GM19240 (cell line): ENCODE results near the gene ZNF354C.

Experiments
- DNase-seq: peaks from one replicate; pipeline ENCODE4 v3.0.0; 2011; ENCODE audit warnings: low spot score; ENCODE audit not compliant: insufficient read length

Gene ZNF354C

GRCh38 chr5:179113945-179114641 is 53.9 kb downstream of the ZNF354C start:
- no peak for DNase-seq

- no peak for DNase-seq
Observed at GRCh38 chr5:179114756-179115155, 54.6 kb downstream of the ZNF354C start.

- DNase-seq: no peak
Observed at GRCh38 chr5:179115307-179115706, 55.1 kb downstream of the ZNF354C start.

GRCh38 chr5:179115845-179116524 is 55.8 kb downstream of the ZNF354C start:
- no peak for DNase-seq

DNA sequence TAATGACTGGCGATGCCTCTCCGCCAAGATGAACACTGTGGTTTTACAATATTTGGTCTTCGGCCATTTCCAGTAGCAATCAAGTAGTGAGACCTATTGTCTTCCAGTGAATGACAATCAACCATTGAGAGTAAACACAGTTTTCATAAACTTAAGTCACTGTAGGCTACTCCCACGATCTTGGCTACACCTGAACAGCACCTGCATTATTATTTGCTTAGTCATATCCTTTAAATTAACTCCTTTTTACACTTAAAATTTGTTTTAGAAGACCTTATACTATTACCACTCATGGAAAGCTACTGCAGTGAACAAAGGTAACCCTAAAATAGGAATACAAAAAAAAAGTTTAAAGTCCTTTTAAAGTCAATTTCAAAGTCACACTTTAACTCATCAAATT is 58.2 kb downstream of the ZNF354C start:
- no peak for DNase-seq

DNA sequence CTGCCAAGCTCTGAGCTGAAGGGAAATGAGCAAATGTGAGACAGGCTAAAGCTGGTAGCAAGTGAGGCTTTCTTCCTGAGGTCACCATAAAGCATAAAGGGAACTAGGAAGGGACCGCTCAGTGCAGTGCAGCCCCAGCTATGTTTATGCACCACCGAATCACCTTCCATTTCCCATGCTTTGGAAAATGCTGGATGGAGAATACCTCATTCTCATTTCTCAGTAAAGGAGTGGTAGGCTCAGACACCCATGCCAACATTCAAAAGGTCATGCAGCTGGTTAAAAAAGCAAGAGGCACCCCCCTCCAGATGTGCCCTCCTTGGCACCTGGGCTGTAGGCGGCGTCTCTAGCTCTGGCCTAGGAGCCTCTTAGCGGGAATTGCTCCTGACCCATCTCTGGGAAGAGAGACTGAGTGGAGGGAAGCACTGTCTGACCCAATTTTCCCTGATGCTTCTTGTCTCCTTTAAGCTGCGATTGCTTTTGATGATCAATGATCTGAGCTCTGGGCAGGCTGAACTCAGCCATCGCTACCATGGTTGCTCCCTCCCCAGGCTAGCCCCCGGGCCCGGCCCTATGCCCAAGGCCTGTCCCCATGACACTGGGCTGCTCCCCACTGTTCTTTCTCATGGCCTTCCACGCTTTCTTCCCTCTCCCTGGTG is 58.7 kb downstream of the ZNF354C start:
- DNase-seq: no peak

GRCh38 chr5:179119415-179120170 is 59.4 kb downstream of the ZNF354C start:
- no peak for DNase-seq

GRCh38 chr5:179120421-179120861 is 60.3 kb downstream of the ZNF354C start:
- no peak for DNase-seq

DNA sequence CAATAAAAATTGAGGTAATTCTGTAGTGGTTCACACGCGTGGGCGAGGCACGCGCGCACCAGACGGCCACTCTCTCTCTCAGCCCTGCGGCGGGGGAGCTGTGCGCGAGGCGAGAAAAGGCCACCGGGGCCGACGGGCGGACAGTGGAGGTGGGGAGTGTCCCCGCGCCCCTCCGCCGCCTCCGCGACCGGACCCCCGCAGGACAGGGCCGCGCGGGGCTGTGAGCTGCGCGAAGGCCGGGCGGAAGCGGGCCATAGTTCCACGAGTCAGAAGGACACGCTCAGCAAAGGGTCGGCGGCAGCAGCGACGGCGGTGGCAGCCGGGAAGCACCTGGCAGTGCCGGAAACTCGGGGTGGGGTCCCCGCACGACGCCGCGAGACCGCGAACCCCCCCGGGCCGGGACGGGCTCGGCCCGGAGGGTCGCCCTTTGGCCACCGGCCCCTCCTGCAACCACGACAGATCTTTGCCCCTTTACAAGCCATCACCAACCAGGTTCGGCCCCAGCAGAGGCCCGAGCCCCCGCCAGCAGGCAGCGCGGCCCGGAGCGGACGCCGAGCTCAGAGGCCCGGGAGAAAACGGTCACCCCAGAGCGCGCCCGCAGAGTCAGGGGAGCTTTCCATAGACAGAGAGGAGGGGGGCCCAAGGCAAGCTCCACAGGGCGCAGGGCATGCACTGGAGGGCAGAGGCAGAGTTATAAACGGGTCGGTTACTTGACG is 60.9 kb downstream of the ZNF354C start:
- DNase-seq: no peak

- no peak for DNase-seq
Observed at GRCh38 chr5:179121667-179122111, 61.5 kb downstream of the ZNF354C start.

GRCh38 chr5:179122411-179123108 is 62.4 kb downstream of the ZNF354C start:
- DNase-seq: no peak

DNA sequence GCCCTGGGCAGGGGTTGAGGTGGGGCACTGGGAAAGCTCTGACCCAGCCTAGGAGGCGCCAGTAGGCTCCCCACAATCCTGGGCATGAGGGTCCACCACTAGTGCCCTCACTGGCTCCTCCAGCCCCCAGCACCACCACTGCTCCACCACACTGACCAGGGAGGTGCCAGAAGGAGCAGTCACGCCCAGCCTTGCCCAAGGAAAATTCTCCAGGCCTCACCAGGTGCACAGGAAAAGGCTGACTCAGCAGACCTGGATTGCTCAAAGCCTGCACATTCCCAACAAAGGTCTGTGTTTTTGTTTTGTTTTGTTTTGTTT is 62.9 kb downstream of the ZNF354C start:
- no peak for DNase-seq

DNA sequence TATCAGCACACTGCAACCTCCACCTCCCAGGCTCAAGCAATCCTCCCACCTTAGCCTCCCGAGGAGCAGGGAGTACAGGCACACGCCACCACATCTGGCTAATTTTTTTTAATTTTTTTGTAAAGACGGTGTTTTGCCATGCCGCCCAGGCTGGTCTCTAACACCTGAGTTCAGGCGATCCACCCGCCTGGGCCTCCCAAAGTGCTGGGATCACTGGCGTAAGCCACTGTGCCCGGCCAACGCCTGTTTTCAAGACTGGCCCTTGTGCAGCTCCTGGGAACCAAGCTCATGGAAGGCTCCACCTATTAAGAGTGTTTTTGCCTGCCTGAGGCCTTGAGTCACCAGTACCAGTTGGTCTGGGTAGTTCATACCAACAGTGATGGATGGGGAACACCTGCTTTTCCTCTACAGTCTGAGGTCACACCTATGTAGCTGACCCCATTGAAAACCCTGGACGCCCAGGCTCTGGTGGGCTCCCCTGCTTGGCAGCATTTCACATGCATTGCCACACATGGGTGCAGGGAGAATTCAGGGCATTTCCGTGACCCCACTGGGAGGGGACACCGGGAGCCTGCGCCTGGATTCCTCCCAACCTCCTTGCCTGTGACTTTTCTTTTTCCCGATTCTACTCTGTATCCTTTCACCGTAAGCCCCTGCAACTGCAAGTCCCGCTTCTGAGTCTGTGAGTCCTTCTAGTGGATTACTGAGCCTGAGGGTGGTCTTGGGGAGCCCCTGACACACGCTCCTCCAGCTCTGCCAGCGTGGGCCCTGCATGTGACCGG is 63.5 kb downstream of the ZNF354C start:
- no peak for DNase-seq

GRCh38 chr5:179124273-179124852 is 64.2 kb downstream of the ZNF354C start:
- no peak for DNase-seq

DNA sequence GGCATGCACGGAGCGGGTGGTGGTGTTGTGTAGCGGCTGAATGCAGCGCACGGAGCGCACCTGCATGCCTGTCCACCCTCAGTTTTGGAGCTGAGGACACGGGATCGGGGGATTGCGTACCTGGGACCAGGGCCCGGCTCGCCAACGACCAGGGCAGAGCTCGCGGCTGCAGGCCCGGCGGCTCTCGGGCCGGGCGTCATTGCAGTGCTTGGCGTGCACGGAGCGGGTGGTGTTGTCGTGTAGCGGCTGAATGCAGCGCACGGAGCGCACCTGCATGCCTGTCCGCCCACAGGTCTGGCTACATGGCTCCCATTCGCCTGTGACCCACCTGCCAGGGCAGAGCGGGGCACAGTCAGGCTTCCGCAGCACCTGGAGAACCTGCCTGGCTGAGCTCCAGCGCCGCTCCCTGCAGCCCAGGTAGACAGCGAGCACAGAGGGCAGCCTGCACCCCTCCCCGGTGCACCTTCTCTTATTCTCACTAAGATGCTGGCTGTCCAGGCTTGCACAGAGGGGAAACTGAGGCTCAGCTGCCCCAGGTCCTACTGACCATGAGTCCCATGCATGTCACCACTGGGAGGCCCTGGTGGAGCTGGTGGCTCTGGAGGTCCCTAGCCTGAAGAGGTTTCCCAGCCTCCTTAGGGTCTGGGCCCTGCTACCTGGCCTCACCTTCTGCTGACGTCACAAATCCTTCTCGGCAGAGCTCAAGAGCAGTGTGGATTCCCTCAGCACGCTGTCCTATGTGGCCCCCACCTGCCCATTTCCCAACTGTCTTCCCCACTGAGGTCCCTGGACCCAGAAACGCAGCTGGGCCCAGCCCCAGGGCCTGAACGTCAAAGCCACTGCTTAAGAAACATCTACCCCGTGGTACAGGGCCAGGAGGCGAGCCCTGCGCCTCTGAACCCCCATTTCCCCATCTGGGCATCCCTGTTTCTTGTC is 64.9 kb downstream of the ZNF354C start:
- DNase-seq: no peak

GRCh38 chr5:179125789-179126505 is 65.8 kb downstream of the ZNF354C start:
- no peak for DNase-seq

GRCh38 chr5:179126506-179126991 is 66.4 kb downstream of the ZNF354C start:
- DNase-seq: no peak
